T-helper 2 cell (primary cell): ENCODE measurements around the gene TUG1.

Experiments used
- DNase-seq, 5 experiments: peaks; one replicate each; pipeline versions ENCODE4 v3.0.0 to v3.0.0-alpha.2; 2012 to 2022

TUG1 gene

GRCh38 chr22:31005535-31005934 lies 36.5 kb downstream of the TUG1 start:
- DNase-seq: no peak

- no peak for DNase-seq
Measured at GRCh38 chr22:31019191-31019930, 50.3 kb downstream of the TUG1 start.

- no peak for DNase-seq
Measured at GRCh38 chr22:31020334-31020733, 51.3 kb downstream of the TUG1 start.

GRCh38 chr22:31022516-31022915 lies 53.5 kb downstream of the TUG1 start:
- DNase-seq: no peak
